ENCODE measurements around the gene DUSP16.

DUSP16 gene

GRCh38 chr12:12428047-12428446 is 134.6 kb downstream of the DUSP16 start:
- FAIRE-seq (no peak), DNase-seq (ENCODE audit: insufficient read length, low spot score) (no peak)
- TF ChIP-seq CTCF (IDR thresholded peaks at IDR 0.05; ENCODE audit: insufficient read depth, missing control alignments): no peak

DNA sequence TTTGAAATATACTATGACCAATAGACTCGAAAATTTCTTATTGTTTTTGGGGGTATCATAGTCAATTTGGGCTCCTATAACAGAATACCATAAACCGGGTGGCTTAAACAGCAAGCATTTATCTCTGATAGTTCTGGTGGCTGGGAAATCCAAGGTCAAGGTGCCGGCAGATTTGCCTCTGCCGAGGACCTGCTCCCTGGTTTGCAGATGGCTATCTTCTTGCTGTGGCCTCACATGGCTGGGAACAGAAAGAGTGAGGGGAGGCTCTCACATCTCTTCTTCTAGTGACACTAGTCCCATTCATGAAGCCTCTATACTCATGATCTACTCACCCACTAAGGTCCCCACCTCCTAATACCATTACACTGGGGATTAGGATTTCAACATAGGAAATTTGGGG is 135.1 kb downstream of the DUSP16 start:
- FAIRE-seq (no peak), DNase-seq (ENCODE audit: insufficient read length, low spot score) (no peak)
- no peak for TF ChIP-seq CTCF (IDR thresholded peaks at IDR 0.05; ENCODE audit: insufficient read depth, missing control alignments)

- FAIRE-seq: no peak
- TF ChIP-seq CTCF (IDR thresholded peaks at IDR 0.05; ENCODE audit: insufficient read depth, missing control alignments): no peak
- DNase-seq (ENCODE audit: insufficient read length, low spot score): no peak
Measured at GRCh38 chr12:12425616-12426015, 137.0 kb downstream of the DUSP16 start.

GRCh38 chr12:12425001-12425400 is 137.7 kb downstream of the DUSP16 start:
- no peak for DNase-seq (ENCODE audit: insufficient read length, low spot score)
- FAIRE-seq: no peak
- no peak for TF ChIP-seq CTCF (IDR thresholded peaks at IDR 0.05; ENCODE audit: insufficient read depth, missing control alignments)

All from D721Med (cell line).